GM12878 (cell line): ENCODE measurements around the gene DGKI. TPM values are rescaled to one million over a fixed set of nuclear protein-coding genes. Genes with fewer than 3 reads are reported as not detected.
A peak's percentile ranks its signal among the peaks of the same experiment; 100 is the strongest.

Source experiments
- ATAC-seq: fragments of 200-7000 bp; cut with Tn5 transposase; 3 replicates; pipeline ENCODE4 v1.9.1; 2020; ENCODE audit warnings: mild to moderate bottlenecking, moderate library complexity
- BruUV-seq: library from RNA; stranded (reverse); fragments of 400-500 nt; replicated peaks from 2 replicates; lab custom pipeline; 2021; lab: Mats Ljungman, UMichigan
- CTCF ChIA-PET: fragments of 300-600 bp; sonication (Branson Sonifier 250); formaldehyde crosslinking; extraction: SDS; loops from one replicate; lab custom pipeline; 2021; ENCODE audit warnings: inconsistent platforms; lab: Yijun Ruan, JAX
- POLR2A ChIA-PET: fragments of 350-600 bp; formaldehyde crosslinking; extraction: SDS; loops from one replicate; lab custom pipeline; 2021; ENCODE audit warnings: inconsistent platforms; lab: Charles Lee
- RAD21 ChIA-PET: fragments of 300-600 bp; sonication (Branson Sonifier 250); formaldehyde crosslinking; loops from one replicate; lab custom pipeline; 2023; ENCODE audit warnings: antibody characterized with exemption; ENCODE audit not compliant: unreplicated experiment; lab: Charles Lee
- SMC1A ChIA-PET: fragments of 300-600 bp; sonication (Branson Sonifier 250); formaldehyde crosslinking; loops from one replicate; lab custom pipeline; 2023; ENCODE audit not compliant: unreplicated experiment, uncharacterized antibody; lab: Charles Lee
- DNase-seq: peaks from one replicate; pipeline ENCODE4 v3.0.0-alpha.2; 2011; ENCODE audit warnings: low read depth, low spot score
- FAIRE-seq: peaks from 3 replicates; lab custom pipeline; 2011; peaks lifted over from hg19 to GRCh38; lab: Jason Lieb, UNC
- H2AFZ ChIP-seq: 2 replicates; pipeline ENCODE4 v1.6.0; 2011; ENCODE audit warnings: low read depth, low read length, control low read depth; ENCODE audit not compliant: control insufficient read depth
- H3K27ac ChIP-seq: 2 replicates; pipeline ENCODE4 v1.5.1; 2011; ENCODE audit warnings: control low read depth; ENCODE audit not compliant: control insufficient read depth, insufficient read depth
- H3K27me3 ChIP-seq, 2 experiments: replicated peaks in 1 of 2; 2 replicates each; pipeline versions ENCODE4 v1.6.0 to v1.6.1; 2011; ENCODE audit warnings: low read length in 1 of 2; ENCODE audit not compliant: control insufficient read depth in 2 of 2, insufficient read depth in 2 of 2
- H3K36me3 ChIP-seq, 2 experiments: 2 replicates each; pipeline ENCODE4 v1.5.1; 2011; ENCODE audit warnings: low read length in 1 of 2; ENCODE audit not compliant: control insufficient read depth in 2 of 2, insufficient read depth in 2 of 2
- H3K4me1 ChIP-seq: 2 replicates; pipeline ENCODE4 v1.6.1; 2011; ENCODE audit warnings: mild to moderate bottlenecking, low read length, moderate library complexity, mixed read lengths; ENCODE audit not compliant: control insufficient read depth, insufficient read depth
- H3K4me2 ChIP-seq: 2 replicates; pipeline ENCODE4 v1.6.0; 2011; ENCODE audit warnings: control low read depth; ENCODE audit not compliant: control insufficient read depth, insufficient read depth
- H3K4me3 ChIP-seq: fragments of 200-600 bp; sonication (generic); 2 replicates; pipeline ENCODE4 v1.5.1; 2016
- H3K79me2 ChIP-seq: 2 replicates; pipeline ENCODE4 v1.6.0; 2011; ENCODE audit warnings: low read length; ENCODE audit not compliant: control insufficient read depth, insufficient read depth
- H3K9ac ChIP-seq: 2 replicates; pipeline ENCODE4 v1.8.0; 2011; ENCODE audit warnings: low read length, control low read depth, mixed read lengths; ENCODE audit not compliant: control insufficient read depth, insufficient read depth
- H3K9me3 ChIP-seq: replicated peaks from 3 replicates; pipeline ENCODE4 v1.5.1; 2011; ENCODE audit warnings: mild to moderate bottlenecking, low read length; ENCODE audit not compliant: control insufficient read depth, insufficient read depth
- H4K20me1 ChIP-seq: 2 replicates; pipeline ENCODE4 v1.6.0; 2011; ENCODE audit not compliant: control insufficient read depth, insufficient read depth
- BCL11A ChIP-seq: IDR thresholded peaks from 2 replicates; pipeline ENCODE4 v1.6.1; 2011; ENCODE audit warnings: low read depth, low read length
- BHLHE40 ChIP-seq, 2 experiments: fragments of 450-650 bp in 1 of 2; IDR thresholded peaks; 2 replicates each; pipeline ENCODE4 v1.6.1; 2011 to 2017; ENCODE audit warnings: low read depth in 2 of 2, borderline replicate concordance in 1 of 2, improper control_type of control experiment in 1 of 2, low read length in 1 of 2, mild to moderate bottlenecking in 1 of 2
- BMI1 ChIP-seq: fragments of 450-650 bp; IDR thresholded peaks from 2 replicates; pipeline ENCODE4 v1.6.1; 2016; ENCODE audit warnings: mild to moderate bottlenecking, moderate library complexity, borderline replicate concordance
- CEBPB ChIP-seq, 2 experiments: fragments of 150-350 bp in 1 of 2; IDR thresholded peaks; 2 replicates each; pipeline ENCODE4 v1.6.1; 2012 to 2014; ENCODE audit warnings: low read depth in 2 of 2, low read length in 2 of 2, borderline replicate concordance in 1 of 2, inconsistent platforms in 1 of 2
- EGR1 ChIP-seq, 2 experiments: IDR thresholded peaks; 1 replicate in 1 of 2; 2 replicates in 1 of 2; pipeline ENCODE4 v1.6.1; 2011 to 2012; ENCODE audit warnings: low read depth in 2 of 2, low read length in 2 of 2, borderline replicate concordance in 1 of 2, mild to moderate bottlenecking in 1 of 2, moderate library complexity in 1 of 2
- HCFC1 ChIP-seq: fragments of 150-350 bp; IDR thresholded peaks from 2 replicates; pipeline ENCODE4 v1.6.1; 2014; ENCODE audit warnings: low read length
- MTA3 ChIP-seq: IDR thresholded peaks from 2 replicates; pipeline ENCODE4 v1.6.1; 2012; ENCODE audit warnings: low read length, inconsistent platforms, borderline replicate concordance
- NFIC ChIP-seq: IDR thresholded peaks from 2 replicates; pipeline ENCODE4 v1.6.1; 2012; ENCODE audit warnings: low read depth, mild to moderate bottlenecking, inconsistent platforms, low read length, moderate library complexity
- NFYA ChIP-seq: IDR thresholded peaks from 2 replicates; pipeline ENCODE4 v1.6.1; 2011; ENCODE audit warnings: low read depth, mild to moderate bottlenecking, low read length, improper control_type of control experiment, borderline replicate concordance
- NR2C1 ChIP-seq: fragments of 450-650 bp; IDR thresholded peaks from 2 replicates; pipeline ENCODE4 v1.6.1; 2017; ENCODE audit warnings: antibody characterized with exemption, mild to moderate bottlenecking, moderate library complexity
- SIN3A ChIP-seq: IDR thresholded peaks from 2 replicates; pipeline ENCODE4 v1.6.1; 2012; ENCODE audit warnings: low read depth, low read length, improper control_type of control experiment
- SMC3 ChIP-seq: IDR thresholded peaks from 2 replicates; pipeline ENCODE4 v1.6.1; 2011; ENCODE audit warnings: low read length, improper control_type of control experiment, borderline replicate concordance
- WGBS: methylation state at CpG from one replicate; pipeline ENCODE4 v1.1.6; 2016; ENCODE audit warnings: low lambda C conversion rate; ENCODE audit not compliant: insufficient replicate concordance, insufficient coverage; ENCODE audit errors: missing lambda C conversion rate; 5-methylcytosine and 5-hydroxymethylcytosine counted together
- in situ Hi-C: fragments of 300-500 bp; cut with MboI; formaldehyde crosslinking; loops from 9 replicates; pipeline ENCODE4 v1.14.3; 2018; ENCODE audit warnings: mixed read lengths
- intact Hi-C: fragments of 100-400 bp; cut with micrococcal nuclease; formaldehyde crosslinking; loops from one replicate; pipeline ENCODE4 v1.14.2; 2022; ENCODE audit not compliant: unreplicated experiment
- polyA plus RNA-seq, 11 experiments: library from polyadenylated mRNA; depleted of rRNA in 4 of 11; unstranded in 6 of 11; stranded (reverse) in 5 of 11; fragments of >200 nt; fragmentation: Nextera tagmentation in 4 of 11; fragmentation: Illumina TruSeq in 1 of 11; extraction: Ambion mirVana in 4 of 11; extraction: Trizol in 1 of 11; gene quantifications; 1 replicate in 1 of 11; 2 replicates in 10 of 11; pipeline versions ENCODE4 v1.2.1 to v1.2.3, GENCODE V29; 2011 to 2016; ENCODE audit warnings: inconsistent platforms in 2 of 11, missing spikeins in 2 of 11, low read depth in 1 of 11
- total RNA-seq, 4 experiments: library from RNA; depleted of rRNA in 3 of 4; stranded (reverse); fragments of >200 nt in 3 of 4; fragmentation: Illumina TruSeq in 1 of 4; extraction: Trizol in 1 of 4; gene quantifications; 2 replicates each; pipeline versions ENCODE4 v1.2.1 to v1.2.3, GENCODE V29; 2013 to 2021
- TF ChIP-seq, protein P1 (sequence below): fragments of 450-650 bp; conservative IDR thresholded peaks from 2 replicates; pipeline ENCODE4 v1.6.1; 2017; ENCODE audit warnings: mild to moderate bottlenecking, moderate library complexity

DGKI gene
- total and polyA plus RNA-seq, 10 of the 15 experiments (the other 5 are each of a cell fraction or from before 2014, with no cell fraction given) = 10.4 to 37.1 (median 22.1) TPM

DNA sequence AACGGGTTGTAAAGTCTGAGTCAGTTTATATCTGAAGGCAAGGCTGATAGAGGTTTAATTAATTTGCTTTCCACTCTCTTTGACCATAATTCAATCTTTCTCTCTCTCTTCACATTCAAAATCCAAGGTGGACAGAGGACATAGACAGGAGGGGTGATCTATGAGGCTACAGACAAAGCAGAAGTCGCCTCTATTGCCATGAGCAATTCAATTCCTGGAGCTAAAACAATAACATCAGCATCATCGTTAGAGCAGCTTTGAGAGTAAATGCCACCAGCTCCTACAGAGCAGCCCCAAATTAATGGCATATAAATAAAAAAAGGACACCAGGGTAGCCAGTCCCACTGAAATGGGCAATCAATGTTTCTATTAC lies 93.2 kb downstream of the DGKI start:
- ATAC-seq = peak; percentile 3
- CTCF ChIA-PET = interaction anchor here (1.3 to 3.6 kb wide), 6 partner anchors 11 to 97 kb away, joined by 3 to 21 read pairs (median 12); no protein-coding TSS in a partner anchor
- POLR2A ChIA-PET = interaction anchor here (0.9 to 5.7 kb wide), 5 partner anchors 12 to 141 kb away, joined by 3 to 34 read pairs (median 5); no protein-coding TSS in a partner anchor
- Histone ChIP-seq H3K36me3 (no peaks in the 10 kb centered on the region), H3K9ac (no peak overlapping the region), H3K79me2 (no peaks in the 10 kb centered on the region), H2AFZ (no peak overlapping the region), H4K20me1 (no peaks in the 10 kb centered on the region), H3K27me3 (no peaks in the 10 kb centered on the region; a peak in 1 of 4 replicates), H3K27ac (no peak overlapping the region), H3K4me2 (no peak overlapping the region), H3K4me1 (no peaks in the 10 kb centered on the region; the same call in 1 of the 2 replicates), H3K4me3 (no peak overlapping the region), H3K9me3 (no peaks in the 10 kb centered on the region)
- WGBS = 34% methylated on average over 3 of the region's 3 CpGs
- no peak for FAIRE-seq
- TF ChIP-seq MTA3 = no peak
- no peak for TF ChIP-seq EGR1 (IDR thresholded peaks at IDR 0.05; ENCODE audit: borderline replicate concordance in 1 of 2, low read depth in 2 of 2, low read length in 2 of 2)
- TF ChIP-seq NFIC = no peak
- no peak for TF ChIP-seq BCL11A
- no peak for TF ChIP-seq HCFC1
- TF ChIP-seq CEBPB (IDR thresholded peaks at IDR 0.05; ENCODE audit: borderline replicate concordance in 1 of 2, low read depth in 2 of 2, low read length in 2 of 2) = no peak
- no peak for TF ChIP-seq SIN3A
- no peak for TF ChIP-seq BMI1
- no peak for TF ChIP-seq SMC3
- TF ChIP-seq NFYA = no peak
- TF ChIP-seq, protein P1, sequence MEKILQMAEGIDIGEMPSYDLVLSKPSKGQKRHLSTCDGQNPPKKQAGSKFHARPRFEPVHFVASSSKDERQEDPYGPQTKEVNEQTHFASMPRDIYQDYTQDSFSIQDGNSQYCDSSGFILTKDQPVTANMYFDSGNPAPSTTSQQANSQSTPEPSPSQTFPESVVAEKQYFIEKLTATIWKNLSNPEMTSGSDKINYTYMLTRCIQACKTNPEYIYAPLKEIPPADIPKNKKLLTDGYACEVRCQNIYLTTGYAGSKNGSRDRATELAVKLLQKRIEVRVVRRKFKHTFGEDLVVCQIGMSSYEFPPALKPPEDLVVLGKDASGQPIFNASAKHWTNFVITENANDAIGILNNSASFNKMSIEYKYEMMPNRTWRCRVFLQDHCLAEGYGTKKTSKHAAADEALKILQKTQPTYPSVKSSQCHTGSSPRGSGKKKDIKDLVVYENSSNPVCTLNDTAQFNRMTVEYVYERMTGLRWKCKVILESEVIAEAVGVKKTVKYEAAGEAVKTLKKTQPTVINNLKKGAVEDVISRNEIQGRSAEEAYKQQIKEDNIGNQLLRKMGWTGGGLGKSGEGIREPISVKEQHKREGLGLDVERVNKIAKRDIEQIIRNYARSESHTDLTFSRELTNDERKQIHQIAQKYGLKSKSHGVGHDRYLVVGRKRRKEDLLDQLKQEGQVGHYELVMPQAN = no peak
- no peak for TF ChIP-seq NR2C1
- no peak for TF ChIP-seq BHLHE40 (IDR thresholded peaks at IDR 0.05; ENCODE audit: borderline replicate concordance in 1 of 2, low read depth in 2 of 2, low read length in 1 of 2)
- no peak for DNase-seq
- BruUV-seq = no TSS peak
- in situ Hi-C loops (no loop called here), intact Hi-C loops (loop anchor here (5.0 kb wide), 1 partner anchor 144 kb away; no protein-coding TSS in a partner anchor)
- RAD21 ChIA-PET = interaction anchor here (0.6 to 6.9 kb wide), 13 partner anchors 13 to 142 kb away, joined by 3 to 72 read pairs (median 7); no protein-coding TSS in a partner anchor
- SMC1A ChIA-PET = interaction anchor here (0.6 to 5.5 kb wide), 18 partner anchors 12 to 246 kb away, joined by 3 to 94 read pairs (median 14); no protein-coding TSS in a partner anchor
